NCI-H460 (cell line): ENCODE data around the gene NT5DC2. TPM values are rescaled to one million over a fixed set of nuclear protein-coding genes. Genes with fewer than 3 reads are reported as not detected.

Experiments
- DNase-seq: peaks from one replicate; pipeline ENCODE4 v3.0.0-alpha.2; 2016; ENCODE audit warnings: low read depth; ENCODE audit errors: extremely low read depth
- polyA plus RNA-seq: library from polyadenylated mRNA; depleted of rRNA; stranded (reverse); fragments of >200 nt; gene quantifications from 2 replicates; pipeline ENCODE4 v1.2.3, GENCODE V29; 2014; cell fraction: nucleus; rRNA removed
- total RNA-seq: library from RNA; depleted of rRNA; stranded (reverse); fragments of >200 nt; shearing (Covaris generic); gene quantifications from 2 replicates; pipeline ENCODE4 v1.2.3, GENCODE V29; 2014; rRNA removed

Gene NT5DC2
- 25.0 and 25.6 TPM in 2 replicates for total RNA-seq
- polyA plus RNA-seq: 139 and 172 TPM in 2 replicates

DNA sequence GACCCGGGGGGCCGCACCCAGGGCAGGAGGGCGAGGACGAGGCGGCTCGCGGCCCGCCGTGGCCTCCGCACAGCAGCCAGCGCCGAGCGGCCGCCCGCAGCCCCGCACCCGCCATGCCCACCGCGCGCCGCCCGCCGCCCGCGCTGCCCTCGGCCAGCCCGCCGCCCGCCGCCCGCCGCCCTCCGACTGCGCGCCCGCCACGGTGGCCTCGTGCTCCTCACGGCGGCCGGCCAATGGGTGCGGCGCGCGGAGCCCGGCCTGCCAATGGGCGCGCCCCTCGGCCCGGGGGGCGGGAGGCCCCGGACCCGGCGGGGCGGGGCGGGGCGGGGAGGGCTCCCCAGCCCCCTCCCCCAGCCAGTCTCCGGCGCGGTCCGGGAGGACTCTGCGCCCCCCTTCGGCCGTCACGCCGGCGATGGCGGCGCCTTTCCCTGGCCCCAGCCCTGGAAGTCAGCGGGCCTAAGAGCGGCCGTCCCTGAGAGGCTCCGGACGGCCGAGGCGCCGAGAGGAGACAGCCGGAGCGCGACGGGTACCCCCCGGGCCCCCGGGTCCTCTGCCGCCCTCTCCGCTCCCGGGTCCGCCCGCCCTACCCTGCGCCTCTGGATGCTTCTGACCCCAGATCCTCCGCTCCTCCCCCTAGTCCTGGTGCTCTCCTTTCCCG lies at the start of gene NT5DC2:
NT5DC2 (minus strand) TSS at position 235 of the 658 bp plus-strand sequence; CDS start at position 115, 120 bp downstream.
- peak; percentile 52 for DNase-seq

DNA sequence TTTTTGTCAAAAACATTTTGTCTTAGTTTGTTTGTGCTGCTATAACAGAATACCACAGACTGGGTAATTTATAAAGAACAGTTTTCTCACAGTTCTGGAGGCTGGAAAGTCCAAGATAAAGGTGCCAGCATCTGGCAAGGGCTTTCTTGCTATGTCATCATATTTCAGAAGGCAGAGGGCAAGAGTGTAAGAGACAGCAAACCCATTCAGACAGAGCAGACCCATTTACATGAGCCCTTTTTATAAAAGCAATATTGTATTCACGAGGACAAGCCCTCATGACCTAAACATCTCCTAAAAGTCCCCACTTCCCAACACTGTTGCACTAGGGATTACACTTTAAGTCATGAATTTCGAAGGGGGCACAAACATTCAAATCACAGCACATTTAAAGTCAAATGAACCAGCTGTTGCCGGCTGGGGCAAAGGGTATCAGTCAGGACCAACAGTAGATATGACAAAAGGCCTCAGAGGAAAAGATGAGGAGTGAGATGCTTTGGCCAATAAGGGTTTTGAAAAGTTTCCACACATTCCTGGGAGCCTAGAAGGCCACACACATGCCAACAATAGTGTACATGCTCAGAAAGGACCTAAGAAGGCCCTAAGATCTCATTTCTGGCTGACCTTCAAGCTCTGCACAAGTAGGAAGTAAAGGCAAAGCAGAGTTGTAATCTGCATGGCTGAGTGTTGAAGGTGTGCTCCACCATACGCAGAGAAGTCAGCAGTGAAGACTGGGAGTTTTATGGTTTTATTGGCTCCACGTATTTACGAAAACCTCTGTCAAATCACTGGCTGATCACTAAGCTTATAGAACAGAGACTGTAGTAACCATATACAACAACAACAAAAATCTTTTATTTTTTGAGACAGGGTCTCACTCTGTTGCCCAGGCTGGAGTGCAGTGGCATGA lies 40.7 kb upstream of the NT5DC2 start:
- DNase-seq: no peak

DNA sequence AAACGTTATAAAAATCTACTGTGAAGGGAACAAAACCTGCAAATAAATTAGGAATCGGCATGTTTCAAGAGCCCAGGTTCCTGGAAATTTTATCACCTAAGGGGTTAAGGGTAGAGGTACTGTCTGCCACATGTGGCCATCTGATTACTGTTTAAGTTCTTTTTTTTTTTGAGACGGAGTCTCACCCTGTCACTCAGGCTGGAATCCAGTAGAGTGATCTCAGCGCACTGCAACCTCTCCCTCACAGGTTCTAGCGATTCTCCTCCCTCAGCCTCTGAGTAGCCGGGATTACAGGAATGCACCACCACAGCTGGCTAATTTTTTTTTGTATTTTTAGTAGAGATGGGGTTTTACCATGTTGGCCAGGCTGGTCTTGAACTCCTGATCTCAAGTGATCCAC lies 38.6 kb upstream of the NT5DC2 start:
- no peak for DNase-seq

DNA sequence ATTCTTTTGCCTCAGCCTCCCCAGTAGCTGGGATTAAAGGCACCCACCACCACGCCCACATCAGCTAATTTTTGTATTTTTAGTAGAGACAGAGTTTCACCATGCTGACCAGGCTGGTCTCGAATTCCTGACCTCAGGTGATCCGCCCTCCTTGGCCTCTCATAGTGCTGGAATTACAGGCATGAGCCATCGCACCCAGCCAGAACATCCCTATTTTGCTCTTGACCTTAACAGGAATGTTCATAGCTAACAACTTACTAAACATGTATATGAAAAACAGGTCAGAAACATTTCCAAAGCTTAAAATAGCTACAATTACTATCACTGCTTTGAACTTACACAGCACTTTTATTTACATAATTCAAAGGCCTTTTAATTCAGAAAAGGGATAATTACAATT lies 36.4 kb upstream of the NT5DC2 start:
- no peak for DNase-seq

DNA sequence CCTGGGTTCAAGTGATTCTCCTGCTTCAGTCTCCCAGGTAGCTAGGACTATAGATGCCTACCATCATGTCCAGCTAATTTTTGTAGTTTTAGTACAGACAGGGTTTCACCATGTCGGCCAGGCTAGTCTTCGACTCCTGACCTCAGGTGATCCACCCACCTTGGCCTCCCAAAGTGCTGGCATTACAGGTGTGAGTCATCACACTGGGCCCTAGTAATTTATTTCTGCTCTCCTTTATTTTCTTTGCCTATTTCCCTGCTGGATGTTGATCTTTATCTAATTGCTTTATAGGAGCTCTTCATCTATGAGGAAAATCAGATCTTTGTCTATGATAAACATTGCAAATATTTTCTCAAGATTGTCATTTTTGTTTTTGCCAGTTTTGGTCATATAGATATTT lies 34.4 kb upstream of the NT5DC2 start:
- DNase-seq: no peak

DNA sequence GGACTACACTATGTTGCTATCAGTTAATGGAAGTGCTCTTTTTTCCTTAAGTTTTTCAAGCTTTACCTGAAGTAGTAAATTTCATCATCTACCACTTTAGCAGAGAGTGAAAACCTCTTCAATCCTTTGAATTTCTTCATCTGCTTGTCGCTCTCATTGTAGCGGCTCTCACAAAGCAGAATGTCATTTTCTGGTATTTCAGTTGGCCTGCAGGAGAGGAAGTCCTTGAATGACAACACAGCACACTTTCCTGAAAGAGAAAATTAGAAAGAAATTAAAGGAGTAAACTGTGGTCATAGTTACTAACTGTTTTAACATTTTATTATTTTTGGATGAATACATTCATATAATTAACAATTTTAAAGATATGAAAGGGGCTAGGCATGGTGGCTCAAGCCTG lies 30.3 kb upstream of the NT5DC2 start:
- no peak for DNase-seq

DNA sequence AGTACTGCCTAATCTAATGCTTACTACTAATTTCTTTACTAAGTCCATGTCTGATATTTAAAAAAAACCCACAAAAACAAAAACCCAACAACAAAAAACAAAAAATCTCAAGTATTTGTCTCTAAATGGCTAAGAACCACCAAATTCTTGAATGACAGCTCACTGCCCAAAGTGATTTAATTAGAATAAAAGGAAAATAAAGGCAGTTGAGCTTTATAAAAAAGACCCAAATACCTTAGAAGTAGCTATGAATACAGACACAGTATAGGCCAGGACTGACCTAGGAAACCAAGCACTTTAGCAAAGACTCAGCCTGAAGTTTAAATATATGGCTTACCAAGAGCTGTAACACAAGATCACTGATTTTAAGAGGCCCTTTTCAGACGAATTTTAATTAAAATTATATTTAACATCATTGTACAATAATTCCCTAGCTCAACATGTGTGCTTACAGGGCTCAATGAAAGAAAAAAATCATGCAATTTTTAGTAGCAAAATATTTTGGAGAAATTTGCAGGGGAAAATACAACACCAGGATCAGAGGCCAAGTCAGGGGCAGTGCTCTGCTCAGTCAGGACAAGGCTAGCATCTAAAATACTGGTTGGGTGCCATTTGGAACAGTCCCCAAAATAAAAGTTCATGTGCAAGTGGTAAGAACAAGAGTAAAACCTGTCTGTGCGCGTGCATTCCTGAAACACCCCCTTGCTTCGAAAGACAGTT lies 27.5 kb upstream of the NT5DC2 start:
- DNase-seq: no peak

DNA sequence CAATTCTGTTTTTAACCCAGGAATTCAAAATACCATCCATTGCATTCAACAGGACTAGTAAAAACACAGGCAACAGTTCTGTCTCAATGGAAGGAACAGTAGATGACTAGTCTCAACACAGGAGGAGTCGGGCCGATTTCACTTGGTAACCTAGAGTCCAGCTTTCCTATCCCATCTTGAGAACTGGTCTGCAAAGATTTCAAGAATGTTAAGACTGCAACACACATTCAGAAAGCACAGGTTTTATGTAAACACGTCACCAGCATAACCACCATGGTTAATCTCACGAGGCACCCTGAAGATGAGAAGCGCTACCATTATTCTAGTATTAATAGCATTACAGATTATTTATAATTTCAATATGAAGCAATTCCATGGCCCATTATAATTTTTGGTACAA lies 24.8 kb upstream of the NT5DC2 start:
- DNase-seq: no peak

DNA sequence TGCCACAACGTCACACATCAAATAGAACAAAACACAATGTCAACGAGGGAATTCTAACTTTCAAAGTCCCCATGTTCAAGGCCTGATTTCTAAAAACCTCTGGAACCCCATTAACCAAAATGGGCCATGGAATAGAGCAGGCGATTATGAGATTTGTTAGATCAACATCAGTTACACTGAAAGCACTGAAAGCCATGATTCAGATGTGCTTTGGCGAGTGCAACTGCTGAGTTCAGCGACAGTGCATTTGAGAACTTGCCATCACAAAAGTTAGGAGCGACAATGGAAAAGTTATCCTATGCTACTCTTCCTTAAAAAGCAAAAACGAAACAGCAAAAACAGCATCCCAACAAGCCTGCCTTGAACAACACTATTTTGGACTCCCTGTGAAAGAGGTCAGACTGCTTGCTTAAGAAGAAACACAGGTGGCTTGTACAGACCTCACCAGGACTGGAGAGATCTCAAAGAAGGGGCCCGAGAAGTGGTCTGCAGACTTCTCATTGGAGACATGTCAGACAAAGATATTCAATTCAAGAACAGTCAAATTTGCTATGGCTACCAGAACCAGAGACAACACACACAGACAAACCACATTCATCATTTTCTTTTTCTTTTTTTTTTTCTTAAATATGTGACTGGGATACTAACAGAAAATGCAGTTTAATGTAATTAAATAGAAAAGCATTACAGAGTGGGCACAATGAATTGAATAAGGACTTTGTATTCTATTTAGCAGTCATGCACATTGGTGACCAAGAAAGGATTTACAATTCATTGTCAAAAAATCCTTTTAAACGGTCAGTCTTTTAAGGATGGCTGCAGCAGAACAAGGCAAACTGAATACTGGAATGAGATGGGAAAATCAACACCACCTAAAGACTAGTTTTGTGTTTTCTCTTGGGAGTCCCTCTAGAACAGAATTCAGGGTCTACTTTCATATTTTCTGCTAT lies 23.6 kb upstream of the NT5DC2 start:
- DNase-seq: no peak

DNA sequence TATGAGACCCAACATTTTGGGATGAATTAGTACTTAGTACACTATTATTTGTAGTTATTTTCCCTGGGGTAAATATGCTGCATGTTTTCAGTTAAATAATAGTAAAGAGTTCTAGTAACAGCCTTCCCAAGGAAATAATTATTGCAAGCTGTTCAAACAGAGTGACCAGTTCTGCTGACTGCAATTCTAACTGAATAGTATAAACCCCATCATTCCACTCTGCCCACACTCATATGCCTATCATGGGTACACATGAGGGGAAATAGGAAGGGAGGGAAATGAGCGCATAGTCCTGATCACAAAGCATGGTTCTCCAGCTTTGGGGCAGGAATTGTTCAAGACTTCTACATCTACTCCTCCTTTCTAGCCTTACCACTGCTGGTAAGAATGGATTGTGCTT lies 21.4 kb upstream of the NT5DC2 start:
- DNase-seq: no peak

DNA sequence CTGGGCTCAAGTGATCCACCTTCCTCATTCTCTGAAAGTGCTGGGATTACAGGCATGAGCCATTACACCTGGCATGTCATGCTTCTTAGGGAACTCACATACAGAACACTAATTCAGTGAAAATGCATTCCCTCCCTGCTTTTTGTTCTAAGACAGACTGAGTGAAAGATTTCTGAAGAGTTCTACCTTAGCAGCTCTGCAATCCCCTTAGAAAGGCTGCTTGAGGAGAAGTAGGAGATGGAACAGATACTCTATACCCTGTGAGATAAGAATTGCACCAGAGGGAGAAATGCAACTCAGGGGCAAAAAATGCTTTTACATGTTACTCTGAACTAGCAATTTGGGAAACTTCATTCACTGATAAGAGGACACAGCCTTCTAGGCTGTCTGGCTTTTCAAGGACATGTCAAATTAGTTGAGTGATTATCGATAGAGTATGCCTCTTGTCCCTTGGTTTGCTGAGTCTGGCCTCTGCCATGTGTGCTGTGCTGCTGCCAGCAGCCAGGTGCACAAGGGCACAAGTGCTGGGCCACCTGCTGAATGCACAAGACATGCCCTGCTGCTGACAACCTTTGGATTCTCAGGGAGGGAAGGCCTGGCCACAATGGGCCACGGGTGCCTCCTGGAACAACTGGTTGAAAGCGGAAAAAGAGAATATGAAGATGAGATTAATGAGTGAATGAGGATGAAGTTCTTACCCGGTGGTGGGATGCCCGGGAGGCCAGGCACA lies 20.5 kb upstream of the NT5DC2 start:
- no peak for DNase-seq

DNA sequence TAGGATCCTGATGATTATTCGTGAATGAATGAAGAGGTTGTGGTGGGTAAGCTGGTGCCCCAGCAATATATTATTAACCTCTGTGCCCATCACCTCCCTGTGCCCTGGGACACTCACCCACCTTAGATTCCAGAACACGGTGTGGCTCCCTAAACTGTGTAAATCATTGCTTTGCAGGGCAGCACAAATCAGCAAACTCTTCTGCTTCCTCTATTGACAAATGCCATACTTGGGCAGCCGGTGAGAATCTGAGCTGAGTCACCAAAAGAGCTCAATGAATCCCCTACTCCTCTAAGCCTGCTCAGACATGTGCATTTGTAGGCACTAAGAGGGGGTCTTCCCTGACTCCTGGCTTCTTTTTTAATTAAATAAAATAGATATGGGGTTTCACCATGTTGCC lies 18.4 kb upstream of the NT5DC2 start:
- DNase-seq: no peak

DNA sequence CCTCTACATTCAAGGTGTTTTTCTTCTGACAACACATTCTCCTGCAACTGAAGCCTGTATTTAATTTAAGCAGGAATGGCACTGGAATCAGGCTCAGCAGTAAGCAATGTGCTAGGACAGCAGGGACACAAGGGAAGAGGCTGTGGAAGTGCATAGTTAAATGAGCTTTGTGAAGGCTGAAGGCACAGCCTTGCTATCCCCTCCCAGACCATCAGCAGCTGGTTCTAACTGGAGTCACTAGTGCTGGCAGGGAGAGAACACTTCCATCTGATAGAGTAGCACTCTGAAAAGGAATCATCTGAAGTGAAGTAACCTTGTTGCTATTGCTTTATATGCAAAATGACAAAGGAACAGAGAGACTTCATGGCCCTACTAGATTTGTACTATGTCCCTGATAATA lies 17.5 kb upstream of the NT5DC2 start:
- DNase-seq: no peak

DNA sequence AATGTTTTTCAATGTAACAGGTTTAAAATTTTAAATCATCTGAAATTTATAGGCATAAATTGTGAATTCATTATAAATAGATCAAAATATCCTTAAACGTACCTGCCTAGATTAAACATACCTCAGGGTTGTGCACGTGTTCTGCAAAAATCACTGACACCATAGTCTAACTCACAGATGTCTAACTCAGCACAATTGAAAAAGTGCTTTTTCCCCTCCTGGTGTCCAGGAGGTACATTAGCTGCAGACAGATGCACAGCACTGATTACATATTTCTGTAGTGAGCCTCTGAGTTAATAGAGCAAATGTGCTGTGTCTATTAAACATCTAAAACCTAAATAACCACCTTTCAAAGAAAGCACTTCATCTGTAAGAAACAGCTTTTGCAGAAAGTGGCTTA lies 13.5 kb upstream of the NT5DC2 start:
- no peak for DNase-seq

DNA sequence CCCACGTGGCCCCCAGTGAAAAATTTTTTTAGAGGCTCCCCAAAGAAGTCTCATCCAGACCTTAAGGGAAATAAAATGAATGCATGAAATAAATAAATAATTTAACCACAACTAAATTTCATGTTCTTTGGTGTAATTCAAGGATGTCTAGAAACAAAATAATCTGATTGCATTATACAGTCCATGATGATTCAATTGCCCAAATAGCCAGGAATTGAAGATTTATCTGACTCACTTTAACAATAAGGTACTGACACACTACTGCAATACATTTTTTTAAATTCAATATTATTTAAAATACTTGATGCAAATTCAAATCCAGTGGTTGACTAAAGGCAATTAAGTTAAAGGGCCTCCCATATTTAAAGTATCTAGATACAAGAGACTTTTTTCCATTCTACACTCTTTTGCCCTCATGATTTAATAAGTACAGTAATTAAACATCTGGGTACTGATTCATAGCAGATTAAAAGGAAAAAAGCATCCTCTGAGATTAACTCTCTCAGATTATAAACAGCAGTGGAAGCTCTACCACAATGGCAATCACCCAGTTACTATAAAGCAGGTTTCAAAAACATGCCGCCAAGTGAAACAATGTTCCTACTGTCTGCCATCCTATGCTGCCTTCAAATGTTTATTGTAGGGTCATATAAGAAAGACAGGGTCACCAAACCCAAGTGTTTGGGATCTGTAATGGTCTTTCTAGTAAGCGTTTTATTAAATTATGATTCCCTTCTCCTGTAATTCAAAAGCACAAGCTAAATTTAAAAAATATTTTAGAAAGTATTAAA lies 12.6 kb upstream of the NT5DC2 start:
- DNase-seq: no peak

DNA sequence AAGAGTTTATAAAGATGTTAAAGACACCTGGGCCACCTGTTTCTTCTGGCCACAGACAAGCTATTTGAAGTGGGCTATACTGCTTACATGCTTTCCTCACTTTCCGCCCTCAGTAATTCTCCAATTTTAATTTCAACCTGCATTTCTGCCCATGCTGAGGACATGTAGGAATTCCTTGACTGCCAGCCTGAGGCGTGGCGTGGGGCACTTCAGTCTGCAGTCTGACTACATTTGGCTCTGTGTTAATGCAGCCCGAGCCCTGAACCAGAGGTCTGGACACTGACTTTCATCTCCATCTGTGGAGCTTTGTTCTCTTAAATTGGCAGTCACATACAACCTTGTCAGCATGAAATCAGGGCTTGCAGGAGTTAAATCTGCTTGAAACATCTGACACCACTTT lies 11.3 kb upstream of the NT5DC2 start:
- no peak for DNase-seq

DNA sequence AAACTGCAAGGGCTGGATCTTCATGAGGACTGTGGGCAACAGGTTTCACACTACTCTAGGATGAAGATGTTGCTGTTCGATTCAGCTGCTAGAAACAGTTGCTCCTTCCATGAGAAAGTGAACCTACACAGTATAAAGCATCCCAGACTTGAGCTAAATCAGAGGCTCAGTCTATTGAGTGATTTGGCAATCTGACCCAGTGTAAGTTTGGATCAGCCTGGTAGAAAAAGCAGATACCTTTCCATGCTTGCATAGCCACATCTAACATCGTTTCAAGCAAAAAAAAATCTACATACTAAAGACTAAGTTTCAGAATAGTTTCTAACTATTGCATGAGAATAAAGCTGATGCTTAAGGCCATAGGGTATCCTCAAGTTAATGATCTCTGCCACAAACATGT lies 7.4 kb upstream of the NT5DC2 start:
- DNase-seq: no peak

DNA sequence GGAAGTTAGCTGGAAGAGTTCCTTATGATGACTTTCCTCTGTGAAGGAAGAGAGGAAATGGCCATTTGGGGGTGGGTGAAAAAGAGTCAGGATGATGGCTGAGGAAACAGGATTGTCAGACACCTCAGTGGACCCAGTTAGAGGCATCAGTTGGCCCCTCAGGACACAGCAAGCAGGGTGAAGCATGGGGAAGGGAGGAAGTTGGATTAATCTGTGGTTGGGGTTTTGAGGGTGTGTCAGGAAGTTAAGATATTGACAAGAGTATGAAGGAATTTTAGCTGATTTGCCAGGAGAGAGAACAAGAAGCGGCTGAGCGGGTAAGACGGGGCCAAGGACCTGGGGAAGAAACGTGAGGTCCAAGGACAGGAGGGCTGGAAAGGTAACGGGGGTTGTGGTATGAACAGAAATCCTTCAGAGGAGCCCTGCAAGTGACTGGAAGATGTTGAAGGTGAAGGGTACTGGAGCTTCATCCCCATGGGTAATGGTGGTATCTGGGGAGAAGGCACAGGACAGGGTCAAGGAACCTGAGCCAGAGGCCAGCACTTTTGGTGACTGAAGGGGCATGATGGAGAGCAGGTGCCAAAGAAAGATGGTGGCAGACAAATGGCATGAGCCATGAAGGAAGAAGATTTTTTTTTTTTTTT lies 5.5 kb upstream of the NT5DC2 start:
- no peak for DNase-seq
